Neutrophil (primary cell): ENCODE measurements around the gene SDK2.
A peak's percentile ranks its signal among the peaks of the same experiment; 100 is the strongest.
"Not testable (repeated sequence)": the region's sequence is repeated elsewhere in the genome, so short reads cannot be mapped to it uniquely, and the experiment has no call there.

Source experiments
- H3K27ac ChIP-seq: fragments of 200-600 bp; sonication (generic); 2 replicates; pipeline ENCODE4 v1.5.1; 2016; ENCODE audit warnings: mild to moderate bottlenecking, moderate library complexity
- H3K27me3 ChIP-seq: fragments of 200-600 bp; sonication (generic); 2 replicates; pipeline ENCODE4 v1.6.0; 2016; ENCODE audit warnings: mild to moderate bottlenecking
- H3K36me3 ChIP-seq: fragments of 200-600 bp; sonication (generic); 2 replicates; pipeline ENCODE4 v1.5.1; 2017
- H3K4me1 ChIP-seq, 2 experiments: fragments of 200-600 bp in 1 of 2; sonication (generic) in 1 of 2; 1 replicate in 1 of 2; 2 replicates in 1 of 2; pipeline versions ENCODE4 v1.5.1 to v1.6.1; 2013 to 2016; ENCODE audit warnings: low read depth in 1 of 2, low read length in 1 of 2, mild to moderate bottlenecking in 1 of 2, moderate library complexity in 1 of 2; ENCODE audit not compliant: control insufficient read depth in 1 of 2, insufficient read depth in 1 of 2
- H3K4me3 ChIP-seq, 2 experiments: fragments of 200-600 bp in 1 of 2; sonication (generic) in 1 of 2; 1 replicate in 1 of 2; 2 replicates in 1 of 2; pipeline ENCODE4 v1.5.1; 2013 to 2016; ENCODE audit warnings: low read depth in 1 of 2, low read length in 1 of 2, mild to moderate bottlenecking in 1 of 2, moderate library complexity in 1 of 2
- H3K9me3 ChIP-seq: fragments of 200-600 bp; sonication (generic); 2 replicates; pipeline ENCODE4 v1.5.1; 2016
- TF ChIP-seq, protein P1 (sequence below): fragments of 200-600 bp; sonication (generic); IDR thresholded peaks from 2 replicates; pipeline ENCODE4 v1.5.1; 2016; ENCODE audit warnings: antibody characterized with exemption

The SDK2 gene

DNA sequence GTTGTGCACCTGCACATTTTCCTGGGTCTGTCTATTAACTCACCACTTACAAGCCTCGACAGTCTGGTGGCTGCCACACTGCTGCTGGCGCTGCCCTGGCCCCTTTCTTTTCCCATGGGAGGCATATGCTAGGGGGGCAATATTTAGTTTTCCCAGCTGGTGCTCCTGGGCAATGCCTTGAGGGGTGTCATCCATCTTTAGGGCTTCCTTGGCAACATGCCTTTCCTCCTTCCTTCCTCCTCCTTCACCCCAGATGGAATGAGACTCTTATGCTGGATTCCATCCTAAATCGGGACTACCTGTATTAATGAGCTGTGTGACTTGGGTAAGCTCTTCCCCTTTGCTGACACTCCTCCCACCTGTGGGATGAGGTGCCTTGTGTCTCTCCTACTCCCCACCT, 267.6 kb downstream of the SDK2 start:
- Histone ChIP-seq H3K27me3 (no peaks in the 10 kb centered on the region), H3K27ac (no peak overlapping the region), H3K36me3 (no peaks in the 10 kb centered on the region), H3K9me3 (no peaks in the 10 kb centered on the region), H3K4me3 (no peak overlapping the region), H3K4me1 (no peaks in the 10 kb centered on the region)
- TF ChIP-seq, protein P1, sequence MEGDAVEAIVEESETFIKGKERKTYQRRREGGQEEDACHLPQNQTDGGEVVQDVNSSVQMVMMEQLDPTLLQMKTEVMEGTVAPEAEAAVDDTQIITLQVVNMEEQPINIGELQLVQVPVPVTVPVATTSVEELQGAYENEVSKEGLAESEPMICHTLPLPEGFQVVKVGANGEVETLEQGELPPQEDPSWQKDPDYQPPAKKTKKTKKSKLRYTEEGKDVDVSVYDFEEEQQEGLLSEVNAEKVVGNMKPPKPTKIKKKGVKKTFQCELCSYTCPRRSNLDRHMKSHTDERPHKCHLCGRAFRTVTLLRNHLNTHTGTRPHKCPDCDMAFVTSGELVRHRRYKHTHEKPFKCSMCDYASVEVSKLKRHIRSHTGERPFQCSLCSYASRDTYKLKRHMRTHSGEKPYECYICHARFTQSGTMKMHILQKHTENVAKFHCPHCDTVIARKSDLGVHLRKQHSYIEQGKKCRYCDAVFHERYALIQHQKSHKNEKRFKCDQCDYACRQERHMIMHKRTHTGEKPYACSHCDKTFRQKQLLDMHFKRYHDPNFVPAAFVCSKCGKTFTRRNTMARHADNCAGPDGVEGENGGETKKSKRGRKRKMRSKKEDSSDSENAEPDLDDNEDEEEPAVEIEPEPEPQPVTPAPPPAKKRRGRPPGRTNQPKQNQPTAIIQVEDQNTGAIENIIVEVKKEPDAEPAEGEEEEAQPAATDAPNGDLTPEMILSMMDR: no peak

DNA sequence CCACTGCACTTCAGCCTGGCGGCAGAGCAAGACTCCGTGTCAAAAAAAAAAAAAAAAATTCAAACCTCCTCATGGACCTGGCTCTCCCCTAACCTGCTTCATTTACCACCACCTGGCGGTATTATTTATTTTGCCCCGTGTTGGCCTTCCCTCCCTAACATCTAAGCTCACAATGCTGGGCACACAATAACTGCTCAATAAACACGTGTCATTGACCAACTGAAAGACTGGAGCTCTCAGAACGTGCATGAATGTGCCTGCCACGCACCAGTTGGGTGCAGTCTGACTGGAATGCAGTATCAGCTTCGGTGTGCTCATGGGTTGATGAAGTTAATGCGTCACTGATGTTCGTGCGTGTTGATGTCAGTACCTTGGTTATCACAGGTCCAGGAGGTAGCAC, 268.1 kb downstream of the SDK2 start:
- TF ChIP-seq, protein P1: no peak
- Histone ChIP-seq H3K36me3 (no peaks in the 10 kb centered on the region), H3K27ac (no peak overlapping the region), H3K4me3 (no peak overlapping the region), H3K27me3 (no peaks in the 10 kb centered on the region), H3K4me1 (no peaks in the 10 kb centered on the region), H3K9me3 (no peaks in the 10 kb centered on the region)

DNA sequence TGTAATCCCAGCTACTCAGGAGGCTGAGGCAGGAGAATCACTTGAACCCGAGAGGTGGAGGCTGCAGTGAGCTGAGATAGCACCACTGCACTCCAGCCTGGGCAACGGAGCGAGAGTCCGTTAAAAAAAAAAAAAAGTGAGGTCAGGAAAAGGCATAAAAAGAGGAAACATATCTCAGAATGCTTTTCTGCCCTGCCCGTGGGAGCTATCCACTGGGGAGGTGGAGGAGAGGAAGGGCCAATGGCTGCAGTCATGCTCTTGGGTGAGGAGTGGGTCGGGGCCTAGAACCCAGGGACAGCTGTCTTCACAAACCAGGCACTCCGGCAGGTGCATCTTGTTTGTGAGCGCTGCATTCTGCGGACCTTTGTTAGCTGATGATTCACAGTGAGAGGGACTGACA, 272.4 kb downstream of the SDK2 start:
- H3K27ac ChIP-seq: no peak overlapping the region
- H3K36me3 ChIP-seq: no peaks in the 10 kb centered on the region

DNA sequence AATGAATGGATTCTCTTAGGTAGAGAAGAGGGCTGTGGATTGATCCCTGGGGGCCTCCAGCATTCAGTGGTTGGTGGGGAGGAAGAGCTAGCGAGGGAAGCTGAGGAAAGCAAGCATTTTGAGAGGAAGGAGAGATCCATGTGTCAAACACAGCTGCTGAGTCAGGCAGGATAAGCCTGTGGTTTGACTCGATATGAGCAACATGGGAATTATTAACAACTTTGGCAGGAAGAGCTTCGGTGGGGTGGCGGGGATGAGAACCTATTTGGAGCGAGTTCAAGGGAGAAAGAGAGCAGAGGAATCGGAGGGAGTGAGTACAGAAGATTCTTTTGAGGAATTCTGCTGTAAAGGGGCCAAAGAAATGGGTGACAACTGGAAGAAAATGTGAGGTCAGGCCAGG, 273.0 kb downstream of the SDK2 start:
- Histone ChIP-seq H3K36me3 (no peaks in the 10 kb centered on the region), H3K27me3 (no peaks in the 10 kb centered on the region), H3K27ac (no peak overlapping the region), H3K4me3 (no peak overlapping the region), H3K9me3 (no peaks in the 10 kb centered on the region), H3K4me1 (no peaks in the 10 kb centered on the region)
- TF ChIP-seq, protein P1: no peak

More for the DNA sequence above, 272.4 kb downstream of the SDK2 start:
- Histone ChIP-seq H3K4me1 (no peaks in the 10 kb centered on the region), H3K4me3 (no peak overlapping the region), H3K9me3 (no peaks in the 10 kb centered on the region), H3K27me3 (no peaks in the 10 kb centered on the region)
- TF ChIP-seq, protein P1: no peak

DNA sequence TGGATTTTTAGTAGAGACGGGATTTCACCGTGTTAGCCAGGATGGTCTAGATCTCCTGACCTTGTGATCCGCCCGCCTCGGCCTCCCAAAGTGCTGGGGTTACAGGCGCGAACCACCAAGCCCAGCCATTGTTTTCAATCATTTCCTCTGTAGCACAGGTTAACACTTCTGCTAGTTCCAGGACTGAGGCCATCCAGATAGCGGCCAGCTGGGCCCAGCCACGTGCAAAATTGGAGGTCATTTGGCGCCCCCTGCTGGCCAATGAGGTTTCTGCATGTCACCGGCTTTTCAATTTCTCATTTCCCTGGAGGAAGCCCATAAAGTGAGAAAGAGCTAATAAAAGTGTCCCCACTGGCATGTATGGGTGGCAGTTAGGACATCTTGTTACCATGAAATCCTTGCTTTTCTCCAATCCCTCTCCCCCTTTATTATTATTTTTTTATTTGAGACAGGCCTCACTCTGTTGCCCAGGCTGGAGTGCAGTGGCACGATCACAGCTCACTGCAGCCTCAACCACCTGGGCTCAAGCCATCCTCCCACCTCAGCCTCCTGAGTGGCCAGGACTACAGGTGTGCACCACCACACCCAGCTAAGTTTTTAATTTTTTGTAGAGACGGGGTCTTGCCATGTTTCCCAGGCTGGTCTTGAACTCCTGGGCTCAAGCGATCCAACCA, 274.3 kb downstream of the SDK2 start:
- H3K36me3 ChIP-seq, H3K9me3 ChIP-seq, H3K4me3 ChIP-seq, H3K4me1 ChIP-seq, H3K27ac ChIP-seq, H3K27me3 ChIP-seq: not testable (repeated sequence)
- TF ChIP-seq, protein P1: peak; percentile 90

DNA sequence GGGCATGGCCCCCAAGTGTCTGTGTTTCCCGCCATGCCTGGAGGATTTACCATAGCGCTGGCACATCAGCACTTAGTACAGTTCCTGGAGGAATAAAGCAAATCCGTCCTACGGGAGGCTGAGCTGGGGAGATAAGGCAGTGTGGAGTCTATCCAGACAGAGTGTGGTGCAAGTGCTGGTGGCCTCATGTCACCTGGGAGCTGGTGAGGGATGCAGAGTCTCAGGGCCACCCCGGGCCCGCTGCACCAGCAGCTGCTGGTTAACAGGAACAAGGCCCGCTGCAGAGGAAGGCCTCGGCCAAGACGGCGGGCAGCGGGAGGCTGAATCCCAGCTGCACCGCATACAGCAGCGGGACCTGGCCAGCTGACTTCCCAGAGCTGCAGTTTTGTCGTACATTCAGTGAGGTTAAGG, 275.1 kb downstream of the SDK2 start:
- no peaks in the 10 kb centered on the region for H3K9me3 ChIP-seq

More for the DNA sequence above, 275.1 kb downstream of the SDK2 start:
- Histone ChIP-seq H3K4me1 (no peaks in the 10 kb centered on the region), H3K27ac (no peak overlapping the region), H3K36me3 (no peaks in the 10 kb centered on the region), H3K4me3 (no peak overlapping the region), H3K27me3 (no peaks in the 10 kb centered on the region)
- TF ChIP-seq, protein P1: no peak
